ENCODE results near the gene POLR1C. TPM values are rescaled to one million over a fixed set of nuclear protein-coding genes. Genes with fewer than 3 reads are reported as not detected.

Gene POLR1C
- total and polyA plus RNA-seq, 10 of the 15 experiments (the other 5 are each of a cell fraction or from before 2014, with no cell fraction given): 40.0 to 180 (median 66.2) TPM

DNA sequence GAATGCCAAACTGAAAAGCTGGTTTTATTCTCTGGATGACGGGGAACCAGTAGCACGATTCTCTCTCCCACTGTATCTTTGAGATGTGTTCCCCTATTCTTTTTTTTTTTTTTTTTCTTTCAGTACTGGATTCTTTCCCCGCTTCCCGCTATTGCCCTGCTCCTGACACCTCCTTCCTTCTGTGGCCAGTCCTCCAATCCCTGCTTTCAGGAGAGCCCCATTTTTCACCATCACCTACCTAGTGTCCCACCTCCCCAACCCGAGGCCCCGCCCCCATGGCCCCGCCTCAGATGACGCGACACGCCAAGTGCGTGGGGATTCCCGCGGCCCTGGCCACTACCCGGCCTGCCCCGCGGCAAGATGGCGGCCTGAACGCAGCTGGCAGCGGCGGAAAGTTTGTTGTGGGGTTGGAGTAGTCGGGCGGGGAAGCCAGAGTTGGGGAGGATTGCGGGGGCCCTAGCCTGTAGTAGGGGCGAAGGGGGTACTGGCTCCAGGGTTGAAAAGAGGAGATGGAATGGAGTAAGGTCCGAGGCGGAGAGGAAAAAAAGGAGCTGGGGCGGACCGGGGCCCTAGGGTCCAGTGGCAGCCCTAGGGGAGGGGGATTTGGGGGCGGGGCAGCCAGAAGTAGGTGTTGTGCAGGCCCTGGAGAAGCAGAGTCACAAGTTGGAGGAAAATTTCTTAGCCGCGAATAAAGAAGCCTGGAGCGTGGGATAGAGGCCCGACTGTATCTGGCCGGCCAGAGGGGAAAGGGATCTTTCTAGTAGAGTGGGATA is 39.5 kb upstream of the POLR1C start, which contains the start of gene TJAP1:
Gene TJAP1 (plus strand): TSS at position 336 of the 773 bp plus-strand sequence. CDS start 21,432 bp downstream, outside the sequence.
- BruUV-seq (replicated peaks): no TSS peak
- Histone ChIP-seq H2AFZ (ENCODE audit: control insufficient read depth, low read depth, low read length) (peak within 1 kb of the TSS; percentile 96), H3K9me3 (replicated peaks; ENCODE audit: control insufficient read depth, insufficient read depth, low read length) (no peaks in the 10 kb centered on the region), H3K4me1 (ENCODE audit: control insufficient read depth, insufficient read depth, low read length) (peaks cover 4% of the 10 kb centered on the region), H3K36me3 (ENCODE audit: control insufficient read depth in 2 of 2, insufficient read depth in 2 of 2, low read length in 1 of 2) (no peaks in the 10 kb centered on the region), H3K79me2 (ENCODE audit: control insufficient read depth, insufficient read depth, low read length) (peaks cover 10% of the 10 kb centered on the region), H3K27ac (ENCODE audit: control insufficient read depth, insufficient read depth) (peak within 1 kb of the TSS; percentile 41), H3K4me3 (peak within 1 kb of the TSS; percentile 91), H4K20me1 (ENCODE audit: control insufficient read depth, insufficient read depth) (no peaks in the 10 kb centered on the region), H3K27me3 (replicated peaks in 1 of 2; ENCODE audit: control insufficient read depth in 2 of 2, insufficient read depth in 2 of 2, low read length in 1 of 2) (no peaks in the 10 kb centered on the region), H3K9ac (ENCODE audit: control insufficient read depth, insufficient read depth, low read length) (peak within 1 kb of the TSS; percentile 82), H3K4me2 (ENCODE audit: control insufficient read depth, insufficient read depth) (peak within 1 kb of the TSS; percentile 95)
- SMC1A ChIA-PET (ENCODE audit: uncharacterized antibody, unreplicated experiment): interaction anchor here (0.5 to 1.5 kb wide), 5 partner anchors 17 to 730 kb away, joined by 3 to 4 read pairs (median 3); no protein-coding TSS in a partner anchor
- CTCF ChIA-PET: interaction anchor here (0.6 to 1.4 kb wide), 4 partner anchors 29 to 751 kb away, joined by 3 to 10 read pairs (median 4); no protein-coding TSS in a partner anchor
- RAD21 ChIA-PET (ENCODE audit: unreplicated experiment): interaction anchor here (1.1 to 1.2 kb wide), 3 partner anchors 24 to 139 kb away, joined by 3 read pairs; partner anchors contain the start of genes POLR1C and YIPF3
- DNase-seq (ENCODE audit: low read depth, low spot score) (peak; percentile 36), FAIRE-seq (no peak), ATAC-seq (peak; percentile 99)
- WGBS (ENCODE audit: insufficient coverage, insufficient replicate concordance, low lambda C conversion rate, missing lambda C conversion rate): 4% methylated on average over 32 of the region's 34 CpGs
- in situ Hi-C loops (cut with MboI): no loop called here
- POLR2A ChIA-PET: interaction anchor here (0.6 to 1.7 kb wide), 18 partner anchors 12 to 493 kb away, joined by 3 to 6 read pairs (median 3); partner anchors contain the start of genes DLK2, POLR1C and PPP2R5D
- intact Hi-C loops (cut with micrococcal nuclease; ENCODE audit: unreplicated experiment): no loop called here
- TF ChIP-seq, protein P1, sequence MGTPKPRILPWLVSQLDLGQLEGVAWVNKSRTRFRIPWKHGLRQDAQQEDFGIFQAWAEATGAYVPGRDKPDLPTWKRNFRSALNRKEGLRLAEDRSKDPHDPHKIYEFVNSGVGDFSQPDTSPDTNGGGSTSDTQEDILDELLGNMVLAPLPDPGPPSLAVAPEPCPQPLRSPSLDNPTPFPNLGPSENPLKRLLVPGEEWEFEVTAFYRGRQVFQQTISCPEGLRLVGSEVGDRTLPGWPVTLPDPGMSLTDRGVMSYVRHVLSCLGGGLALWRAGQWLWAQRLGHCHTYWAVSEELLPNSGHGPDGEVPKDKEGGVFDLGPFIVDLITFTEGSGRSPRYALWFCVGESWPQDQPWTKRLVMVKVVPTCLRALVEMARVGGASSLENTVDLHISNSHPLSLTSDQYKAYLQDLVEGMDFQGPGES (IDR thresholded peaks at IDR 0.05): no peak
- TF ChIP-seq HCFC1 (IDR thresholded peaks at IDR 0.05; ENCODE audit: low read length): peak; percentile 40; the same call in 1 of the 2 replicates
- TF ChIP-seq ZNF622 (IDR thresholded peaks at IDR 0.05): no peak
- TF ChIP-seq IRF4 (IDR thresholded peaks at IDR 0.05; ENCODE audit: low read depth, low read length): no peak
- TF ChIP-seq TCF3 (IDR thresholded peaks at IDR 0.05; ENCODE audit: borderline replicate concordance, insufficient read depth, low read depth, low read length): peak; percentile 78
- no peak for TF ChIP-seq GABPA (IDR thresholded peaks at IDR 0.05; ENCODE audit: low read depth)
- TF ChIP-seq, protein P2, sequence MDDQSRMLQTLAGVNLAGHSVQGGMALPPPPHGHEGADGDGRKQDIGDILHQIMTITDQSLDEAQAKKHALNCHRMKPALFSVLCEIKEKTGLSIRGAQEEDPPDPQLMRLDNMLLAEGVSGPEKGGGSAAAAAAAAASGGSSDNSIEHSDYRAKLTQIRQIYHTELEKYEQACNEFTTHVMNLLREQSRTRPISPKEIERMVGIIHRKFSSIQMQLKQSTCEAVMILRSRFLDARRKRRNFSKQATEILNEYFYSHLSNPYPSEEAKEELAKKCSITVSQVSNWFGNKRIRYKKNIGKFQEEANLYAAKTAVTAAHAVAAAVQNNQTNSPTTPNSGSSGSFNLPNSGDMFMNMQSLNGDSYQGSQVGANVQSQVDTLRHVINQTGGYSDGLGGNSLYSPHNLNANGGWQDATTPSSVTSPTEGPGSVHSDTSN (IDR thresholded peaks at IDR 0.05; ENCODE audit: insufficient replicate concordance, low read depth, low read length): peak; percentile 2
- TF ChIP-seq DPF2 (IDR thresholded peaks at IDR 0.05): no peak
- TF ChIP-seq MEF2B (IDR thresholded peaks at IDR 0.05; ENCODE audit: partially characterized antibody, poor library complexity, severe bottlenecking): no peak
- TF ChIP-seq SREBF2 (IDR thresholded peaks at IDR 0.05; ENCODE audit: low read length): no peak
- TF ChIP-seq NRF1 (conservative IDR thresholded peaks at IDR 0.05; ENCODE audit: low read depth, low read length): no peak
- TF ChIP-seq PAX8 (IDR thresholded peaks at IDR 0.05): no peak
- TF ChIP-seq, protein P3, sequence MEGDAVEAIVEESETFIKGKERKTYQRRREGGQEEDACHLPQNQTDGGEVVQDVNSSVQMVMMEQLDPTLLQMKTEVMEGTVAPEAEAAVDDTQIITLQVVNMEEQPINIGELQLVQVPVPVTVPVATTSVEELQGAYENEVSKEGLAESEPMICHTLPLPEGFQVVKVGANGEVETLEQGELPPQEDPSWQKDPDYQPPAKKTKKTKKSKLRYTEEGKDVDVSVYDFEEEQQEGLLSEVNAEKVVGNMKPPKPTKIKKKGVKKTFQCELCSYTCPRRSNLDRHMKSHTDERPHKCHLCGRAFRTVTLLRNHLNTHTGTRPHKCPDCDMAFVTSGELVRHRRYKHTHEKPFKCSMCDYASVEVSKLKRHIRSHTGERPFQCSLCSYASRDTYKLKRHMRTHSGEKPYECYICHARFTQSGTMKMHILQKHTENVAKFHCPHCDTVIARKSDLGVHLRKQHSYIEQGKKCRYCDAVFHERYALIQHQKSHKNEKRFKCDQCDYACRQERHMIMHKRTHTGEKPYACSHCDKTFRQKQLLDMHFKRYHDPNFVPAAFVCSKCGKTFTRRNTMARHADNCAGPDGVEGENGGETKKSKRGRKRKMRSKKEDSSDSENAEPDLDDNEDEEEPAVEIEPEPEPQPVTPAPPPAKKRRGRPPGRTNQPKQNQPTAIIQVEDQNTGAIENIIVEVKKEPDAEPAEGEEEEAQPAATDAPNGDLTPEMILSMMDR (IDR thresholded peaks at IDR 0.05 in 2 of 3, conservative IDR thresholded peaks at IDR 0.05 in 1 of 3; ENCODE audit: control insufficient read depth in 2 of 3, extremely low read depth in 1 of 3, insufficient read depth in 1 of 3, low read depth in 3 of 3, low read length in 3 of 3): no peak
- TF ChIP-seq LARP7 (IDR thresholded peaks at IDR 0.05): no peak
- no peak for TF ChIP-seq BRCA1 (IDR thresholded peaks at IDR 0.05; ENCODE audit: low read depth, low read length)

Measured in GM12878 (cell line).